Retina (tissue), 1 donor: Measurements from ENCODE around the gene FHL5.
"Not testable (repeated sequence)": the region's sequence is repeated elsewhere in the genome, so short reads cannot be mapped to it uniquely, and the experiment has no call there.

Source experiments
- DNase-seq: peaks from one replicate; pipeline ENCODE4 v3.0.0-alpha.2; 2016

The FHL5 gene, protein sequence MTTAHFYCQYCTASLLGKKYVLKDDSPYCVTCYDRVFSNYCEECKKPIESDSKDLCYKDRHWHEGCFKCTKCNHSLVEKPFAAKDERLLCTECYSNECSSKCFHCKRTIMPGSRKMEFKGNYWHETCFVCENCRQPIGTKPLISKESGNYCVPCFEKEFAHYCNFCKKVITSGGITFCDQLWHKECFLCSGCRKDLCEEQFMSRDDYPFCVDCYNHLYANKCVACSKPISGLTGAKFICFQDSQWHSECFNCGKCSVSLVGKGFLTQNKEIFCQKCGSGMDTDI

DNA sequence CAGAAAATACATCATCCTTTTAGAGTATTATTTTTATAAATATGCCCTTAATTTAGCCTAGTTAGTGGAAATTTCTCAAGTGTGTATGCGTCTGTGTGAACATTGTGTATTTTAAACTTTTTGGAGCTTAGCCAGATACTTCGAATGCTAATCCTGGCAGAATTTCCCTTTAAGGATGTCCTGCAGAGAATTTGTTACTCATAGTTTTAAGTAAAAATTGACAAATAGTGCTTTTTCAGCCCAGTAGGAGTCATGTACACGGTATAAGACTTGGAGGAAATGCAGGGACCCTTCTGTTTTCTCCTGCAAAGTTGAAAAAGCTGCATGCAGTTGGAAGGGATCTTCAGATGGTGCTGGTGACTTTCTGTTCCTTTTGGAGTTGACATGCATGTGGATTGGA lies at the start of gene FHL5:
FHL5 (plus strand) TSS at position 243 of the 400 bp plus-strand sequence. CDS start 40,486 bp downstream, outside the sequence.
- no peak for DNase-seq

DNA sequence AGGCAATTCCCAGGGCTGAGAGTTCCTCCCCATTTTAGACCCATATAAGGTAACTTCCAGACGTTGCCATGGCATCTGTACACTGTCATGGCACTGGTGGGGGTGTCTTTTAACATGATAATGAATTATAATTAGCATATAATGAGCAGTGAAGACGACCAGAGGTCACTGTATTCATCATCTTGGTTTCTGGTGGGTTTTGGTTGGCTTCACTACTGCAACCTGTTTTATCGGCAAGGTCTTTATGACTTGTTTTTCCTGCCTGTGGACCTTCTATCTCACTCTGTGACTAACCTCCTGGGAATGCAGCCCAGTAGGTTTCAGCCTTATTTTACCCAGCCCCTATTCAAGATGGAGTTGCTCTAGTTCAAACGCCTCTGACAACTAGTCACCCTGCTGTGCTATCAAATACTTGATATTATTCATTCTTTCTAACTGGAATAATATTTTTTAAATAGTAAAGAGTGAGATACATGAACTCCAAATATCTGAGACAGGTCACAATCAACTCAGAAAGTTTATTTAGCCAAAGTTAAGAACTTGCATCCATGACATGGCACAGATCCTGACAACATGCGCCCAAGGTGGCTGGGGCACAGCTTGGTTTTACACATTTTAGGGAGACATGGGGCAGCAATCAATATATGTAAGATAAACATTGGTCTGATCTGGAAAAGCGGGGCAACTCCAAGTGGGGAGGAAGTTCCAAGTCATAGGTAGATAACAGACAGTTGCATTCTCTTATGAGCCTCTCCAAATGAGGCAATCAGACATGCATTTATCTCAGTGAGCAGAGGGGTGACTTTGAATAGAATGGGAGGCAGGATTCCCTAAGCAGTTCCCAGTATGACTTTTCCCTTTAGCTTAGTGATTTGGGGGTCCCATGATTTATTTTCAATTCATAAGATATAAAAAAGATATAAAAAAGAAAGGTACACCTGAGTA lies 42.5 kb upstream of the FHL5 start:
- peak; percentile 13 for DNase-seq

DNA sequence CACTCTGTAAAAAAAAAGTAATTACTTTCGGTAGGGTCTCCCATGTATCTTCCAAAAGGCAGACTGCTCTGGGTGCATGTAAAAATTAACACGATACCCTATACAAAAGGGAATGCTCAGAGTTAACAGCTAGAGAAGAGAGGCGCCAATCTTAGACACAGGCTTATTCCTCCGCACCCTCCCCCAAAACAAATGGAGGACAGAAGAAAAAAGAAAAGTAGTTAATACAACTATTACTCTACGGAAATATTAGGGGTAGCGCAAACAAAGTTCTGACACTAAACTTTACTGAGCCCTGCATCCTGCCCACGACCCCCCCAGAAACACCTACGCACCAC lies 41.7 kb upstream of the FHL5 start:
- no peak for DNase-seq

DNA sequence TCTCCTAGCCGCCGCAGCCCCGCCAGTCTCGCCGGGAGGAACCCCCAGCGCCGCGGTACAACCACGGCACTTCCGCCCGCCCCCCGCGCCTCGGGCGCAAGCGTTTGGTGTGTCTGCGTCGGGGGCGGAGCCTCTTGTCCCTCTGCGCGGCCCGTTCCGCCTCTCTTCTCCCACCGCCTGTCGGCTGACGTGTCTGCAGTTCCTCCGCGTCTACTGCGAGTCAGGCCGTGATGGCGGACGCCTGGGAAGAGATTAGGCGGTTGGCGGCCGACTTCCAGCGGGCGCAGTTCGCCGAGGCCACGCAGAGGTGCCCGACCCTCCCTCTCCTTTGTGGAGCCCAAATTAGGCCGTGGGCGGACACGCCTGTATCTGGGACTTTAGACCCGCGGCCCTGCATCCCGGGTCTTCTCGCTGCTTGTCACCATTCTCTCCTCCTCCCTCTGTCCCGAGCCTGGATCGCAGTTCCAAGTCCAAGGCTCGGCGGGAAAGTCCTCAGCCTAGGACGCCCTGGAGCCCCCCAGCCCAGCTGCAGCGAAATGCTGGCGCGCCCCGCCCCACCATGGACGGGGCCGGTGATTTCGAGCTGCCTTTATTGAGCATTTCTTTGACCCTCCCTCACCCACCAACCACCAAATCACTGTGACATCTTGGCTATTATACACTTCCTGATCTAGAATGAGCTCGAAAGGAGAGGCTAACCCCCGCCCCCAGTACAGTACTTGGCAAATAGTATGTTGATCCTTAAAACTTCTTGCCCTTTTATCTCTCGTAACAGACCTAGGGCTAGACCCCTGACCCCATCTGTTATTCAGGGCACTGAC lies 41.1 kb upstream of the FHL5 start, which contains the start of gene UFL1:
UFL1 (plus strand) TSS at position 163 of the 821 bp plus-strand sequence; CDS start at position 231, 68 bp downstream.
- DNase-seq: peak; percentile 97

DNA sequence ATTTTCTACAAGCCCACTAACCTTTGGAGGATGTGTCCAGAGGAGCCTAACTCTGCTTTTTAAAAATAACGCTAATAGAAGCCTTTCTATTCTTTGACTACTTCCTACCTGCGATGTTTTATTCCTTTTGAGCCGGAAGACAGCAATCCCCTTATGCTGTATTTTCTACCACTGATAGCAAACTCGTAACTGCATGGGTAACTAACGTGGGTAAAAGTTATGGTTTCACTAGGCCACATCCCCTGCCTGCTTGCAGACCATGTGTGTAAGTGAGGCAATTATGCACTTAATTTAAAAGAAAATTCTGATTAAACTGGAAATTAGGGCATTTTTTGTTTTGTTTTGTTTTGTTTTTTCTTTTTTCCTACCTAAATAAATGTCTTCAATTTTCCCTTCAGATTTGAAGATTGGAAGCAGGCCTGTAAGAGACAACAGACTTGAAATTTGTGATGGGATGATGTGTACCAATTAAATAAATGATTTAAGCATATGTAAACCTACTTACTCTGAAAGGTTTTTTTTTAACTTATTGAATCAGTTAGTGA lies 40.4 kb upstream of the FHL5 start:
- DNase-seq: no peak

DNA sequence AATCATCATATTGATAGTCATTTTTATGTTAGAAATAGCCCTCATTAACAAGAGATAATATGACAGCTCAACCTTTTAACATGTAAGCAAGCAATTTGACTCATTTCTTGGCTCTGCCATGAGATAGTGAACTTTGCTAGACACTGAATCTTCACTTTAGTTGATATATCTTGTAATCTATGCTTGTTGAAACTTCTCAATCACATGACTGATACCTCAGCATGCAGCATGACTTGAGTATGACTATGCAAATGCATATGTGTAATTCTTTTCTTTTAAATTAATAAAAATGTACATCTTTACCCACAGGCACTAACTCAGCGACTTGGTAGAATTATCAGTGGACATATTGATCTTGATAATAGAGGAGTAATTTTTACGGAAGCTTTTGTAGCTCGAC lies 34.7 kb upstream of the FHL5 start:
- DNase-seq: no peak

DNA sequence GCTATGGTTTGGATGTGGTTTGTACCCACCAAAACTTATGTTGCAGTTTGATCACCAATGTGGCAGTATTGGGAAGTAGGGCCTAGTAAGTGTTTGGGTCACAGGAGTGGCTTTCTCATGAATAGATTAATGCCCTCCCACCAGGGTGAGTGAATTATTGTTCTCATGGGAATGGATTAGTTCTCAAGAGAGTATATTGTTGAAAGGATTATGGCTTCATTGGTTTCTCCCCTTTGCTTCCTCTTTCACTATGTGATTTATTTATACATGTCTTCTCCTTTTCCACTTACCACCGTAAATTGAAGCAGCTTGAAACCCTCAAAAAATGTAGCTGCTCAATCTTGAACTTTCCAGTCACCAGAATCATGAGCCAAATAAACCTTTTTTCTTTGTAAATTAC lies 30.5 kb upstream of the FHL5 start:
- no peak for DNase-seq

DNA sequence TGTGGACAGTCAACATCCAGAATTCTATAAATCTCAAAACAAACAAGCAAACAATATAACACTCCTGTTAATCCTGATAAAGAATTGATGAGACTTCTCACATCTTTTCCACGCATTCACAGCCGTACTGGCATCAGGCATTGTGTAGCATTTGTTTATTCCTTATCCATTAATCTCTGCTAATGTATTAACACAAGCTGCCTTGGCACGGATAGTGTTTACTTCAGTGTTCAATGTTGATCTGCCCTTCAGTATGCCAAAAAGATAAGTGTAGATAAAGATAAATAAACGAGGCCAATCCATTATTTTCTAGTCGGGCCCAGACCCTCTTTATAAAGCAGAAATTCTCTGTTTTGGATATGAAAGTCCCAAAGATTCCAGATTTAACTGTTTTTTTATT lies 25.2 kb upstream of the FHL5 start:
- DNase-seq: no peak

DNA sequence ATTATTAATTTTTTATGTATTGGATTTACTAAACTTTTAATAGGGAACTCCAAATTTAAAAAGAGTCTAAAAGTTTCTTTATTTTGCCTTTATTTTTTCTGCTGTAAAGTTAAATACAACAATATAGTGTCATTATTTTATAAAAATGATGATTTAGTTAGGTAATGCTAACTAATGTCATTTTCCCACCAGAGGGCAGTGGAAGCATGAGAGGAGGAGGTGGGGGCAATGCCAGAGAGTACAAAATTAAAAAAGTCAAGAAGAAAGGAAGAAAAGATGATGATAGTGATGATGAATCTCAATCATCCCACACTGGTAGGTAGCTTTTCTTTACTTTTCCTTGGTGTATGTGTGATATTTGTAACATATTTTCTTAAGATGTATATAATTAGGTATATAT lies 20.2 kb upstream of the FHL5 start:
- DNase-seq: no peak

DNA sequence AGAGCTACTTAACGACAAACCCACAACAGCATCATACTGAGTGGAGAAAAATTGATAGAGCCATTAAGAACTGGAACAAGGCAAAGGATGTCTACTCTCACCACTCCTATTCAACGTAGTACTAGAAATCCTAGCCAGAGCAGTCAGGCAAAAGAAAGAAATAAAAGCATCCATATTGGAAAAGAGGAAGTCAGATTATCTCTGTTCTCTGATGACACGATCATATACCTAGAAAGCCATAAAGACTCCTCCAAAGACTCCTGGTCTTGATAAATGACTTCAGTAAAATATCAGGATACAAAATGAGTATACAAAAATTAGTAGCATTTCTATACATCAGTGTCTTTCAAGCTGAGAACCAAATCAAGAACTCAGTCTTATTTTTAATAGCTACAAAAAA lies 17.0 kb upstream of the FHL5 start:
- no peak for DNase-seq

DNA sequence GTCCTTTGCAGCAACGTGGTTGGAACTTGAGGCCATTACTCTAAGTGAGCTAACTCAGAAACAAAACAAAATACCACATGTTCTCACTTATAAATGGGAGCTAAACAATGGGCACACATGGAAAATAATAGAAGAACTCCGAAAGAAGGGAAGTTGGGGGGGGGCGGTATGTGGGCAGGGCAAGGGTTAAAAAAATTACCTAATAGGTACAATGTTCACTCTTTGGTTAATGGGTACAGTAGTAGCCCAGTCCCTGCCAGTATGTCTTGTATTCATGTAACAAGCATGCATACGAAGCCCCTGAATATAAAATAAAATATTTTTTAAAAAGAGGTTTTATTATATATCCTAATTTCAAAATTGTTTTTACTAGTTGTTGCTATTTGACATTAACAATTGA lies 15.3 kb upstream of the FHL5 start:
- no peak for DNase-seq

DNA sequence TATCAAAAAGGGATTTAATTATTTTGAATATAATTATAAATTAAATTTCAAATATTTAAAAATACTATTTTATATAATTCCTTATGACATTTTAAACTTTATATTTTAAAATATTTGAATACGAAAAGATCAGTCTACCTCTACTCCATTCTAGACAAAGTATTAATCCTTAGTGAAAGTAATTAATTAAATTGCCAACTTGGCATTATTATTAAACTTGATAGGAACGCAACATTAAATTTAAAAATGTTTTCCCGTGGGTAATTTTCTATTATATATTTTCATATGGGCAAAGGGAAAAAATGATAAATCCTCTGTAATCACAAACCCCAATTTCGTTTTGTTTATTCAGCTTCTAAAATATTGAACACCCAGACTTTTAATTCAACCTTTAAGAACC lies 8.4 kb upstream of the FHL5 start:
- no peak for DNase-seq

DNA sequence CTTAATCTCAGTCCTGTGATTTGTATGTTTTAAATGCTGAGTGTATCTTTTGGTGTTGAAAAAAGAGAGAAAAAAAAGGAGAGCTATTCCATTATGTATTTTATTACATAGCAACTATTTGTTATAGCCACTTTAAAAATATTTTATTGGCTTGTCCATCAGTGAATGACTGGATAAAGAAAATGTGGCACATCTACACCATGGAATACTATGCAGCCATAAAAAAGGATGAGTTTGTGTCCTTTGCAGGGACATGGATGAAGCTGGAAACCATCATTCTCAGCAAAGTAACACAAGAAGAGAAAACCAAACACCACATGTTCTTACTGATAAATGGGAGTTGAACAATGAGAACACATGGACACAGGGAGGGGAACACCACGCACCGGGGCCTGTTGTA lies 3.2 kb upstream of the FHL5 start:
- DNase-seq: not testable (repeated sequence)

DNA sequence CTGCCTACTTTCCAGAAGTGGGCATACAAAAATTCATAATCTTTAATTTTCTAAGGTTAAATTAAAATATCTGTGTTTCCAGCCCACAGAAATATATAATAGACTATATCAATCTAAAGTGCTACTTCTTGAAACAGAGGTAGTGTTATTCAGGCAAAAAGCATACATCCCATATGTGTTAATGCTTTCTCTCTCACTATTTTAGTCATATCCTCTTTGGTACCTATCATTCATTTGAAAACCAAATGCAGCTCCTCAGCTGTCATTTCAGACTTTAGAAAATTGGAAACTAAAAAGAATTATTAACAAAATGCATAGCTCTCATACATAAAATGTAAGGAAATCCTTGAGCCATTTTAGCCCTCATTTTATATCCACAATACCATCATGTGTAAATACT lies 925 bp downstream of the FHL5 start:
- no peak for DNase-seq

DNA sequence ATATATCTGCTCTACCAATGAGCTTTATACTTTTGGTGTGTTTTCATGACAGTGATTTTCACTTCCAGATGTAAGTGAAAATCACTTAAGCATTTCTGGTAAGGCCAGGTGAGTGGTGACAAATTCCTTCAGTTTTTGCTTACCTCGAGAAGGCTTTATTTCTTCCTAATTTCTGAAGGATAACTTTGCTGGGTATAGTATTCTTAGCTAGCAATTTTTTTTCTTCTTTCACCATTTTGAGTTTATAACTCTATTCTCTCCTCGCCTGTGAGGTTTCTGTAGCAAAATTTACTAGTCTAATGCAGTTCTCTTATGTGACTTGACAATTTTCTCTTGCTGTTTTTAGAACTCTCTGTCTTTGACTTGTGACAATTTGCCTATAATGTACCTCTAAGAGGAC lies 7.1 kb downstream of the FHL5 start:
- DNase-seq: no peak

DNA sequence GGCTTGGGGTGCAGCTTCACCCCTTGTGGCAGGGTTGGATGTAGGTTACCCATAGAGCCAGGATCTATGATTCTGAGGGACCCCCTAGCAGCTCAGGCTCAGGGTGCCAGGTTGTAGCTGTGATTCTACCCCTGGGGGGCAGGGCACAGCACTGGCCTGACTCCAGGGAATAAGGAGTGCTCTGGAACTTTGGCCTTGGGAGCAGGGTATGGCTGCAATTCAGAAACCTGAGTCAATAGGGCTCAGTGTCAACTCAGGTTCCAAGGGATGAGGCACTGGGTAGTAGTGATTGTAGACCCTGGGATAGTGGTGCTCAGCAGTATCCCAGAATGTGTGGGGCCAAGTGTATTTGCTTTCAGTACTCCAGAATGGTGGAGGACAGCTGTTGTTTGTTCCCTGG lies 8.6 kb downstream of the FHL5 start:
- no peak for DNase-seq

DNA sequence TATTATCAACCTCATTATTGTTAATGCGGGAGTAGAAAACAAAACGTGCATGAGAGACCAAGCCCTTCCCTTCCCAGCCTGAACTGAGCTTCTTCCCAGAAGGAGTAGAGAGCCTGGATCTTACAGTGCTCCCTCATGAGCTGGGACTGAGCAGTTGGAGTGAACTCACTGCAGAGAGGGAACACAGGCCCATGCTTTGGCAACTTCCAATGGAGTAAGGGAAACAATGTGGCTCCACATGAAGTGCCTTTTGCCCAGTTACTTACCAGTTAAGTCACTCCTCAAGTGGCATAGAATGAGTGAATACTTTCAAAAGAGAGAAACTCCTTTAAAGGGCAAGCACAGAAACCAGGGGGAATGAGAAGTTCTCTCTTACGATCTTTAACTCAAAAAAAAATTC lies 12.4 kb downstream of the FHL5 start:
- DNase-seq: no peak

DNA sequence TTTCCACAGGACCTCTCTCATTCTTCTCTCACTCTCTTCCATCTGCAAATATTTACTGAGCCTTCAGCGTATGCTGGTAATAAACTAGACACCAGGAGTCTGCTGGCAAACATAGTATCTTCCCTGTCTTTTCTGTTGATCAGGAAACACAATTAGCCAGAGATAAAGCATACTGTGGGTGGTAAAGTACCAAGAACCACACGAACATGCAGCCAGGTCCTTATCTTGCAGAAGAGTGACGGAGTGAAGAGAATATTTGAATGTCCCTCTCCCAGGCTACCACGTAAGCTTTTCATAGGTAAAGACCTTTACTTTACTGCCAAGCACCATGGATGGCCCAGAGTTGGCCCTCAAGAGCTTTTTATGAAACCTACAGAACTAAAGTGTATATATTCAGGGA lies 13.3 kb downstream of the FHL5 start:
- DNase-seq: no peak

DNA sequence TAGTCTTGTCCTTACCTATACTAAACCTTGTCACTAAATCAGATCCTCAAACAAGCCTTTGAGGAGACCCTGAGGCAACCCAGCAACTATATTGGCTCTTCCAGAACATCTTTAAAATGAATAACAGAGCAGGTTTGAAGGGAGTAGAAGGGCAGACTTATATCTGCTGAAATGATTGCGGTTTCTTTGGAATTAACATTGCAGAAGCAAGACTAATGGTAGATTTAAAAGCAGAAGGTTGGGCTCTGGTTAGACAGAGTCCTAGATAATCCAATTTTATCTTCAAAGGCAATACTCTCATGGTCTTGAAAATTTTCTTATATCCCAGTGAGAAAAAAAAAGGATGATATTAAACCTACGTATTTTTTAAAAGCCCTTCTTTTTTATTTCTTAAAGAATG lies 19.1 kb downstream of the FHL5 start:
- no peak for DNase-seq

DNA sequence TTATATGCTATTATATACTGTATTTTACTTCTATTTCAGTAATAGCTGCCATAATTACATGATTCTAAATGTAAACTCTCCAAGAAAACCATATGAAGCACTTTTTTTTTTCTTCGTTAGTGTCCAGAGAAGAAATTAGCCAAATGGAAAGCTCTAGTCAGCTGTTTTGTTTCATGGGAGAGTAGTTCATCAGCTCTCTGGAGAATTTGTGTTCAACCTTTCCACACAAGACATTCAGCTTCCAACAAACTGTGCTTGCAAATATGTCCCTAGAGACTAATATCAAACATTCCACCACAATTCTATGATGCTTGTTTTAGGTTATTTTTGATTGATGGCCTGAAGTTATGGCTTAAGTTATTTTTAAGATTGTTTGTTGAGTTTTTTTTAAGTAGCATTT lies 19.5 kb downstream of the FHL5 start:
- DNase-seq: no peak

DNA sequence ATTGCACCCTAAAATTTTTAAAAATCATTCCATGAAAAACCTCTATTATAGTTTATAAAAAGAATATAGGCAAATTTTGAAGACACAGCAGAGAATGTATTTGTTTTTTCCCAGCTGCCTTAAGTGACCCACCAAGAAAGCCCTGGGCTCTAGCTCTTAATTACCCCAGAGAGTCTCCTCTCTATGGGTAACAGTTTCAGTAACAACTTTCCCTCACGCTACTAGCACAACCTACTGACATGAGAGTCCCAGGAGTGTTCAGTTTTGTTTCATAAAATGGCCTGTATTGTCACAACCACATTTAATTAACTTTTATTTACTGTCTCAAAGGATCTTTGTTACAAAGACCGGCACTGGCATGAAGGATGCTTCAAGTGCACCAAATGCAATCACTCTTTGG lies 41.5 kb downstream of the FHL5 start:
- DNase-seq: peak; percentile 18

DNA sequence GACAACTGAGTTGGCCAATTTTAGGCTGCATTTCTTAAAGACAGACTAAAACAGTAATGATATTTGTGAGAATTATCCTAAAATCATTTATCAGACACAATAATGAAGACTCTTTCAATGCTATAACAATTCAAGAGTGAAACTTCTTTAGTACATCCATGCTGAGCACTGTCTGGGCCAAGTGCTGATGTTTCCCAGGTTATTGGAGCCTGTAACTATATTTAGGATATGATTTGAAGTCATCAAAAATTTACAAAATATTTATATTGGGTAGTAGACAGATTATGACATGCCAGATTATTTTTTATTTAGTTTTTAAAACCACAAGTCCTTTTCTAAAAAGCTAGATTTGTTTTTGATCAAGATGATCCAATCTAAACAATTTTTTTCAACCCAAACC lies 45.1 kb downstream of the FHL5 start:
- DNase-seq: no peak

DNA sequence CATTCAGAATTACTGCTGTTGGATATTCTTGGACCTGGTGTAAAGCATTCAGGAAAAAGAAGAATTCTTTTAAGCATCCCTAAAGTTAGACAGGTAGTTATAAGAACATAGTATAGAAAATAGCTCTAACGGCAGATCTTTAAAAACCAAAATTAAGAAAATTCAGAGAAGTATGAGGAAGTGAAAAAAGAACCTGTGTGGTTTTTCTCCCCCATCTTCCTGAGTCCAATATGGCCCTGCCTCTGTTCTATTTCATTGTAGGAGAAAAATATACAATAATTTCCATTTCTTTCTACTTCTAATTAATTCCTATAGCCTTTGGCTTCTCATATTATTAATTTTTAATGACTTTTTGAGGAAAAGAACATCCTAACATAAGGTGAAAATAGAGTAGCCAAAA lies 47.1 kb downstream of the FHL5 start:
- DNase-seq: no peak
